Measurements from ENCODE around the gene INIP.

DNA sequence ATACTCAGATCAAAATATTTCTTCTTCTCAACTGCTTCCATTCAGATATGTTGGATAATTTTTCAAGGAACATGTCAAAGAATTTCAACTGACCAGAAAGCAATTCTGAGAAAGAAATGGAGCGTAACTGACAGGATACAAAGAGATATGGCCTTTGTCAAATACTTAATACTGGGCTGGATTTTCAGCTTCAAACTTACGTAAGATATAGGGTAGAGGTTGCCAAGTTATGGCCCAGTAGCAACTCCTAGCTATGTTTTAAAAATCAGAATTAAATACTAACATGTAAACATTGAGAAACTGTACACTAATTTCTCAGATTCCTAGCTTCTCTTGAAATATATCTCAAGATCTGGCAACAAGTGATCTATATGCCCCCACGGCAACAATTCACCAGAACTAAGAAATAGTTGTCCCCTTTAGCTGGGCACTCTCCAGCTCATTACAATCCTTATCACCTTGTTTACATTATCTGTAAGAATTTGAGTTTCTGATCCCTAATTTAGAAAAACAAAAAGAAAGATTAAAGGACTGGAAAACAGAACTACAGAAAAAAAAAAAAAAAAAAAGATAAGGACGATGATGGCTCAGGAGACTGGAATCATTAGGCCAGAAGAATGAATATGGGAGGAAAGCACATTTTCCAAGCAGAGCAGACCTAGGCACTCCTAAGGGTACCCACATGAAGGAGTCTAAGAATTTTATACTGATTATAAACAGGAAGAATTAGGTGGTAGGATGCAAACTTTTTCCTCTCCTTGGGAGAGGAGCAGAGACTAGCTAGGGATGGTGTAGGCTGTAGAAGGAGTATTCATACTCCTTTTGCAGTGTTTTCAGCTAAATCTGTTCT is 23.0 kb downstream of the INIP start:
- TF ChIP-seq EED (CRISPR knock-in tag; IDR thresholded peaks at IDR 0.05) (no peak), SP1 (IDR thresholded peaks at IDR 0.05) (no peak), SP1 (CRISPR knock-in tag; IDR thresholded peaks at IDR 0.05) (no peak), MAFK (conservative IDR thresholded peaks at IDR 0.05 in 1 of 2, IDR thresholded peaks at IDR 0.05 in 1 of 2; ENCODE audit: low read length in 2 of 2) (no peak), ZNF225 (CRISPR knock-in tag; IDR thresholded peaks at IDR 0.05) (no peak), JUN (CRISPR knock-in tag; IDR thresholded peaks at IDR 0.05) (no peak), HNRNPH1 (optimal IDR thresholded peaks at IDR 0.05; ENCODE audit: low read depth, low read length) (no peak), ZMYM3 (CRISPR knock-in tag; IDR thresholded peaks at IDR 0.05) (no peak), MLLT10 (CRISPR knock-in tag; IDR thresholded peaks at IDR 0.05) (no peak), RFX1 (IDR thresholded peaks at IDR 0.05) (no peak)
- TF ChIP-seq, protein P1, sequence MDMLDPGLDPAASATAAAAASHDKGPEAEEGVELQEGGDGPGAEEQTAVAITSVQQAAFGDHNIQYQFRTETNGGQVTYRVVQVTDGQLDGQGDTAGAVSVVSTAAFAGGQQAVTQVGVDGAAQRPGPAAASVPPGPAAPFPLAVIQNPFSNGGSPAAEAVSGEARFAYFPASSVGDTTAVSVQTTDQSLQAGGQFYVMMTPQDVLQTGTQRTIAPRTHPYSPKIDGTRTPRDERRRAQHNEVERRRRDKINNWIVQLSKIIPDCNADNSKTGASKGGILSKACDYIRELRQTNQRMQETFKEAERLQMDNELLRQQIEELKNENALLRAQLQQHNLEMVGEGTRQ (IDR thresholded peaks at IDR 0.05; ENCODE audit: low read depth, low read length) = no peak
- TF ChIP-seq, protein P1 (CRISPR knock-in tag; IDR thresholded peaks at IDR 0.05; ENCODE audit: borderline replicate concordance) = no peak
